Non-pigmented ciliary epithelial cell (primary cell): ENCODE data around the gene DGKI.
"Not testable (repeated sequence)": the region's sequence is repeated elsewhere in the genome, so short reads cannot be mapped to it uniquely, and the experiment has no call there.

Source experiments
- DNase-seq: peaks from one replicate; pipeline ENCODE4 v3.0.0-alpha.2; 2010; ENCODE audit warnings: low read depth

The DGKI gene

GRCh38 chr7:137835486-137836112 is 11.2 kb downstream of the DGKI start:
- DNase-seq, result no peak

GRCh38 chr7:137834552-137834951 is 12.2 kb downstream of the DGKI start:
- no peak for DNase-seq

GRCh38 chr7:137832990-137833389 is 13.8 kb downstream of the DGKI start:
- not testable (repeated sequence) for DNase-seq

- no peak for DNase-seq
These were observed 14.4 kb downstream of the DGKI start for GRCh38 chr7:137832382-137832781.

- not testable (repeated sequence) for DNase-seq
These were observed 15.2 kb downstream of the DGKI start for GRCh38 chr7:137831555-137831954.

GRCh38 chr7:137829337-137829992 is 17.3 kb downstream of the DGKI start:
- DNase-seq, result no peak

GRCh38 chr7:137828456-137828855 is 18.3 kb downstream of the DGKI start:
- no peak for DNase-seq

GRCh38 chr7:137825489-137825888 is 21.3 kb downstream of the DGKI start:
- DNase-seq, result no peak

GRCh38 chr7:137820677-137821420 is 25.9 kb downstream of the DGKI start:
- DNase-seq, result no peak

- no peak for DNase-seq
These were observed 26.6 kb downstream of the DGKI start for GRCh38 chr7:137820156-137820555.

GRCh38 chr7:137818036-137818435 is 28.7 kb downstream of the DGKI start:
- DNase-seq, result no peak

GRCh38 chr7:137816696-137817320 is 30.0 kb downstream of the DGKI start:
- no peak for DNase-seq

GRCh38 chr7:137813541-137813940 is 33.2 kb downstream of the DGKI start:
- DNase-seq, result no peak

- DNase-seq, result no peak
These were observed 36.5 kb downstream of the DGKI start for GRCh38 chr7:137810248-137810647.

- DNase-seq, result no peak
These were observed 41.9 kb downstream of the DGKI start for GRCh38 chr7:137804836-137805235.

GRCh38 chr7:137801491-137801890 is 45.3 kb downstream of the DGKI start:
- no peak for DNase-seq

GRCh38 chr7:137801003-137801402 is 45.8 kb downstream of the DGKI start:
- no peak for DNase-seq

GRCh38 chr7:137798073-137798763 is 48.6 kb downstream of the DGKI start:
- no peak for DNase-seq

- DNase-seq, result no peak
These were observed 51.6 kb downstream of the DGKI start for GRCh38 chr7:137795211-137795610.

GRCh38 chr7:137791930-137792329 is 54.8 kb downstream of the DGKI start:
- no peak for DNase-seq

- no peak for DNase-seq
These were observed 55.9 kb downstream of the DGKI start for GRCh38 chr7:137790828-137791227.

GRCh38 chr7:137789215-137789882 is 57.4 kb downstream of the DGKI start:
- DNase-seq, result no peak
